Measurements from ENCODE around the gene SCFD2.

GRCh38 chr4:52942936-52943335 lies 422.9 kb downstream of the SCFD2 start:
- TF ChIP-seq CTCF (IDR thresholded peaks at IDR 0.05) (no peak), POLR2AphosphoS5 (IDR thresholded peaks at IDR 0.05) (no peak)
